ENCODE measurements around the gene GLOD5. TPM values are rescaled to one million over a fixed set of nuclear protein-coding genes. Genes with fewer than 3 reads are reported as not detected.

Gene GLOD5
- total and polyA plus RNA-seq, 8 donors: 0.84 to 2.5 (median 1.6) TPM

GRCh38 chrX:48715072-48715471 lies 46.5 kb upstream of the GLOD5 start:
- intact Hi-C loops (cut with DNase I): no loop called here
- H3K4me1 ChIP-seq: no peaks in the 10 kb centered on the region

GRCh38 chrX:48715876-48716502 lies 45.6 kb upstream of the GLOD5 start:
- DNase-seq (no peak), ATAC-seq (no peak)
- no peak overlapping the region for H3K4me3 ChIP-seq
- H3K27me3 ChIP-seq: no peaks in the 10 kb centered on the region
- H3K27ac ChIP-seq: no peak overlapping the region
- H3K9me3 ChIP-seq: no peaks in the 10 kb centered on the region
- intact Hi-C loops (cut with DNase I): no loop called here
- H3K4me1 ChIP-seq: no peaks in the 10 kb centered on the region
- no peaks in the 10 kb centered on the region for H3K36me3 ChIP-seq
- TF ChIP-seq CTCF (IDR thresholded peaks at IDR 0.05): no peak

More at GRCh38 chrX:48715072-48715471, 46.5 kb upstream of the GLOD5 start:
- Histone ChIP-seq H3K4me3 (no peak overlapping the region), H3K27ac (no peak overlapping the region), H3K36me3 (no peaks in the 10 kb centered on the region), H3K9me3 (no peaks in the 10 kb centered on the region), H3K27me3 (no peaks in the 10 kb centered on the region)
- DNase-seq (no peak), ATAC-seq (no peak)
- no peak for TF ChIP-seq CTCF (IDR thresholded peaks at IDR 0.05)

- no peak for TF ChIP-seq CTCF (IDR thresholded peaks at IDR 0.05)
- DNase-seq: no peak
- Histone ChIP-seq H3K36me3 (no peaks in the 10 kb centered on the region), H3K4me1 (no peaks in the 10 kb centered on the region), H3K4me3 (no peak overlapping the region), H3K9me3 (no peaks in the 10 kb centered on the region), H3K27ac (no peak overlapping the region), H3K27me3 (no peaks in the 10 kb centered on the region)
- no peak for ATAC-seq
- intact Hi-C loops (cut with DNase I): no loop called here
Observed at GRCh38 chrX:48719958-48720357, 41.6 kb upstream of the GLOD5 start.

- Histone ChIP-seq H3K36me3 (no peaks in the 10 kb centered on the region), H3K27me3 (no peaks in the 10 kb centered on the region), H3K4me3 (no peak overlapping the region), H3K9me3 (no peaks in the 10 kb centered on the region), H3K27ac (no peak overlapping the region), H3K4me1 (no peaks in the 10 kb centered on the region)
- no peak for TF ChIP-seq CTCF (IDR thresholded peaks at IDR 0.05)
- ATAC-seq (no peak), DNase-seq (no peak)
- intact Hi-C loops (cut with DNase I): no loop called here
Observed at GRCh38 chrX:48720577-48721250, 40.8 kb upstream of the GLOD5 start.

- TF ChIP-seq CTCF (IDR thresholded peaks at IDR 0.05): no peak
- no peak overlapping the region for H3K4me3 ChIP-seq
- intact Hi-C loops (cut with DNase I): no loop called here
- H3K9me3 ChIP-seq: no peaks in the 10 kb centered on the region
- H3K36me3 ChIP-seq: no peaks in the 10 kb centered on the region
- H3K27ac ChIP-seq: no peak overlapping the region
- no peaks in the 10 kb centered on the region for H3K27me3 ChIP-seq
- no peak for DNase-seq
- no peaks in the 10 kb centered on the region for H3K4me1 ChIP-seq
- no peak for ATAC-seq
Observed at GRCh38 chrX:48721916-48722315, 39.6 kb upstream of the GLOD5 start.

Measured in left lung (tissue), 10 donors.